Skin of body (tissue), 2 donors: ENCODE results near the gene TNS3. TPM values are rescaled to one million over a fixed set of nuclear protein-coding genes. Genes with fewer than 3 reads are reported as not detected.

Experiments used
- DNase-seq: peaks from one replicate; lab custom pipeline; 2025; lab: John Stamatoyannopoulos, UW
- total RNA-seq: library from RNA; depleted of rRNA; stranded (reverse); fragments of >200 nt; gene quantifications from one replicate; pipeline ENCODE4 v1.2.3, GENCODE V29; 2014

The TNS3 gene
- total RNA-seq, 1 donor from 2014 or later = 44.7 TPM

- no peak for DNase-seq
These were observed 55.4 kb downstream of the TNS3 start for GRCh38 chr7:47526466-47526865.

- DNase-seq = no peak
These were observed 56.8 kb downstream of the TNS3 start for GRCh38 chr7:47525066-47525623.

GRCh38 chr7:47523401-47523800 lies 58.5 kb downstream of the TNS3 start:
- no peak for DNase-seq

DNA sequence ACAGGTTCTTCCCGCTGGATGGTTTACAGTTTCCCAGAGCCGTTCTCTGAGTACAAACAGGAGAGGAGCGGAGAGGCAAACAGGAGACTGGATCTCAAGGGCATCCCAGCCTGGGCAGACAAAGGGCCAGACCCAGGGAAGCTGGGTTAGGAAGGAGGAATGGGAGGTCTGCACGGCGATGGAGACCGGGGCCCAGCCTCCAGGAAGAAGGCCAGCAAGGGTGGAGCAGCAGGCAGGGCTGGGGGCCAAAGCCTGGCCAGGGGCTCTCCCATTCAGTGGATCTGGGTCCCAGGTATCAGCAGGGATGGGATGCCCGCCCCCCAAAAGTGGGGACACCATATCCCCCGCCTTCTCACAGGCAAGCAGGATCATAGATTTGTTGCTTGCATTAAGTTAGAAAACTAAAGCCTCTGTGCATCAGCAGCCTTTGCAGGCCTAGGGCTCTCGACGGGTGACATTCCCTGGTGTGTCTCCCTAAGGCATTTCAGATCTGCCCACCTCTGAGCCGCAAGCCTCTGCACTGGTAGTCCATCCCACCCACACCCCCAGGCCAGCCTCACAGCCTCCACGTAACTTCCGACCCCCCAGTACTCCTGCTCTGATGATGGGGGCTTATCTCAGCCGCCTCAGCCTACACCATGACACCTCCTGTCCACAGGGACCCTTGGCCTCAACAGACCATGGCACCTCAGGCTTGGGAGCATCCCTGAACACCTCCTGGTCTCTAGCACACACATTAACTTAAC lies 59.9 kb downstream of the TNS3 start:
- no peak for DNase-seq

DNA sequence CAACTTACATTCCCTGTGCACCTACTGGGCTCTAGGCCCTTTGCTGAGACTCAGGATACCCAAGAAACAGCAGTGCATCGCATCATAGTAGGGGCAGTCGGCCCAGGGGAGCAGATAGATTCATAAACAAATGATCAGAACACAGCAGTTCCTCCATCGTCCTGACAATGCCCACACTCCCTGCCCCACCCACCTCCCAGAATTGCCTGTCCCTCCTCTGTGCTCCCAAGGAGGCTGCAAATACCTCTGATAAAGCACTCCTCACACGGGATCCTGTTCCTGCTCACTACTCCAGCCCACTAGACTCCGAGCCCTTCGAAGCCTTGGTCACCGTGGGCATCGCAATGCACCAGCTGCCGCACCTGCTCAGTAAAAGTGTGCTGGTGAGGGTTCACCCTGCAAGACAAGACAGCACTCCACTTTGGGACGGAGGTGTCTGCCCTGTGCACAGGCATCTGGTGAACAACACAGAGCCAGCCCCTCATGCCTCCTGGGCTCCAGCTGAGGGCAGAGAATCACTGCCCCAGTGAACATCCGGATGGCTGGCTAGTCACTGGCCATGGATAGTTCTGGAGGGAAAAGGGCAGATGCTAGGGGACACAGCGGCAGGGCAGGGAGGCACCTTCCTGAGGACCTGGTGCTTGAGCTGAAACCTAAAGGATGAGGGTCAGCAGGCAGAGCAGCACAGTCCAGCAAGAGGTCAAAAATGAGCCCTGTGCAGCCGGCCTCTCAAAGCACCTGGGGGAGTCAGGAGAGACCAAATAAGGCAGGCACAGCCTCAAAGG lies 60.7 kb downstream of the TNS3 start:
- no peak for DNase-seq

- DNase-seq = peak; percentile 89
These were observed 61.5 kb downstream of the TNS3 start for GRCh38 chr7:47520406-47520805.

DNA sequence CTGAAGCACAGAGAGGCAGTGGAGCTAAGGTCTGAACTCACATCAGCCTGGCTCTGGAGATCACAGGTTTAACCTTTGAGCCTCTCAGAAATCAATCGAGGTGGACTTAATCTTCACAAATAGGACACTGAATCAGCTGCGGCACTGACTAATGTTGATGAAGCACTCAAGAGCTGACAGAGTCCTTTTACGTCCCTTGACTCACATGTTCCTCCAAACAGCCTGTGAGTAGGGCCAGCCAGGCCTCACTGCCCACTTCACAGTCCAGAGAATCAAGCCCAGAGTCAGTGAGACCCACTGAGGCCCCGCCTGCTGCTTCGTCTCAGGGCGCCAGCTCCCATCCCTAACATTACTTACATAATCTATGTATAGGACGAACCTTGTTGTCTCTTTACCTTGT lies 63.1 kb downstream of the TNS3 start:
- no peak for DNase-seq

GRCh38 chr7:47517821-47518480 lies 64.0 kb downstream of the TNS3 start:
- DNase-seq = no peak

- DNase-seq = no peak
These were observed 64.8 kb downstream of the TNS3 start for GRCh38 chr7:47516985-47517600.

- DNase-seq = no peak
These were observed 65.5 kb downstream of the TNS3 start for GRCh38 chr7:47516386-47516785.

- DNase-seq = no peak
These were observed 66.5 kb downstream of the TNS3 start for GRCh38 chr7:47515305-47515834.

GRCh38 chr7:47514818-47515217 lies 67.1 kb downstream of the TNS3 start:
- no peak for DNase-seq

DNA sequence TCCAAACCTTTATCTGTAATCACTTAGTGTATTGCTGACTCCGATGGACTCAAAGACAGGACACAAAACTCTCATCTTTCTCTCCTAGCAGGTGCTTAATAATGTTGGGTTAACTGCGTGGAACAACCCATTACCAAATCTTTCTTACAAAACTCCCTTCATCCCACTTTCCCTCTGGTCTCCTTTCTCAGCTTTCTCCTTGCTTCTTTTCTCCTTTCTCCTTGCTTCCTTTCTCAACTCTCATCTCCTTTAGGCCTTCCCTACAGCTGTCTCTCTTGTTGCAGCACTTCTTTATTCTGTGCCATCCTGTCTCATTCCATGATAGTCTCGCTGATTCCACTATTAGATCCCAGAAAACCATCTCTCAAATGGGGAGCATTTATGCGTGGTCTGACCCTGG lies 67.5 kb downstream of the TNS3 start:
- no peak for DNase-seq

- DNase-seq = peak; percentile 92
These were observed 68.1 kb downstream of the TNS3 start for GRCh38 chr7:47513741-47514241.

GRCh38 chr7:47512481-47513176 lies 69.3 kb downstream of the TNS3 start:
- DNase-seq = no peak

DNA sequence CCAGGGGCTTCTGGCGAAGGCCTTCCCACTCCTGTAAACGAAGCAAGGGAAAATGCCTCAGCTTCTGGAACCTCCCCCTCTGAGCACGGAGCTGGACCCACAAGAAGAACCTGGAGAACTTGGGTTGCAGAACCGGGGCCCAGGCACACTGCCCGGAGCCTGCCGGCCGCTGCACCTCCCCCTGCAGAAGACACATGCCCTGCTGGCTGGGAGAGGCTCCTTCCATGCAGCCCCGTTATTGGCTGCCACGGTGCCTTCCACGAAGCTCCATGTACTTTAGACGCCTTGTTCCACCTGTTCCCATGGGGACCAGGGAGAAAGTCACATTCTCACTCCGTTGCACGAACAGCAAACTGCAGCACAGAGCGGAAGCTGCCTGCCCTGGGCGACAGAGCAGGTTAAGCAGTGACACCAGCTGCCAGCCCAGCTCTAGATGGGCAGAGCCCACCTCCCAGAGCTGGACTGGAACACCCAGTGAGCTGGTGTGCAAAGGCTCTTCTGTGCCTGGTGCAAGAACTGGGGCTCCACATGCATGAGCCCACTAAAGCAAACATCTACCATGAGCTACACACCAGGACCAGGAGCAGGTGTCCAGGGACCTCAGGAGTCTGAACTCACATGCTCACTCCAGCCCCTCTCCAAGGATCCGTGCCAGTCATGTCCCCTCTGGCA lies 70.1 kb downstream of the TNS3 start:
- no peak for DNase-seq

GRCh38 chr7:47510786-47511185 lies 71.1 kb downstream of the TNS3 start:
- no peak for DNase-seq

DNA sequence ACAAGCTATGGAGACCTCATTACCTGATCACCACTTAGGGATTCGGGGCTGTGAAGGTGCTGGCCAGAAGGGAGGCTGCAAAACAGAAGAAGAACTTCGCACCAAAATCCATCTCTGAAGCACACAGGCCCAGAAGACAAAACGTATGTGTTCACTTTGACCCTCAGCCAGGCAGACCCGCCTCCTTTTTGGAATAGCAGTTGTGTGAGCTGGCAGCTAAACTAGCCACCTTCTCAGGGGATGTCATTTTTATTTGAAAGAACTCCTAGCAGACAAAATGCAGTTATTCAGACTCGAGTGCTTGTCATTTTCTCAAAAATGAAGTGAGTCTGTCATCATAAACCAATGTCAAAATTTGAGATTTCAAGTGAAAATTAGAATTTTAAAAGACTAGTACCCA lies 71.7 kb downstream of the TNS3 start:
- DNase-seq = no peak

GRCh38 chr7:47509571-47509970 lies 72.3 kb downstream of the TNS3 start:
- DNase-seq = no peak
